Activated CD4-positive, alpha-beta T cell treated with anti-CD3 and anti-CD28 coated beads, Interleukin-2, amount 50 U/mL, for 16 hours (primary cell): ENCODE measurements around the gene QRICH2.
"Not testable (repeated sequence)": the region's sequence is repeated elsewhere in the genome, so short reads cannot be mapped to it uniquely, and the experiment has no call there.

Experiments
- DNase-seq: peaks from one replicate; pipeline ENCODE4 v3.0.0-alpha.2; 2020

The QRICH2 gene

DNA sequence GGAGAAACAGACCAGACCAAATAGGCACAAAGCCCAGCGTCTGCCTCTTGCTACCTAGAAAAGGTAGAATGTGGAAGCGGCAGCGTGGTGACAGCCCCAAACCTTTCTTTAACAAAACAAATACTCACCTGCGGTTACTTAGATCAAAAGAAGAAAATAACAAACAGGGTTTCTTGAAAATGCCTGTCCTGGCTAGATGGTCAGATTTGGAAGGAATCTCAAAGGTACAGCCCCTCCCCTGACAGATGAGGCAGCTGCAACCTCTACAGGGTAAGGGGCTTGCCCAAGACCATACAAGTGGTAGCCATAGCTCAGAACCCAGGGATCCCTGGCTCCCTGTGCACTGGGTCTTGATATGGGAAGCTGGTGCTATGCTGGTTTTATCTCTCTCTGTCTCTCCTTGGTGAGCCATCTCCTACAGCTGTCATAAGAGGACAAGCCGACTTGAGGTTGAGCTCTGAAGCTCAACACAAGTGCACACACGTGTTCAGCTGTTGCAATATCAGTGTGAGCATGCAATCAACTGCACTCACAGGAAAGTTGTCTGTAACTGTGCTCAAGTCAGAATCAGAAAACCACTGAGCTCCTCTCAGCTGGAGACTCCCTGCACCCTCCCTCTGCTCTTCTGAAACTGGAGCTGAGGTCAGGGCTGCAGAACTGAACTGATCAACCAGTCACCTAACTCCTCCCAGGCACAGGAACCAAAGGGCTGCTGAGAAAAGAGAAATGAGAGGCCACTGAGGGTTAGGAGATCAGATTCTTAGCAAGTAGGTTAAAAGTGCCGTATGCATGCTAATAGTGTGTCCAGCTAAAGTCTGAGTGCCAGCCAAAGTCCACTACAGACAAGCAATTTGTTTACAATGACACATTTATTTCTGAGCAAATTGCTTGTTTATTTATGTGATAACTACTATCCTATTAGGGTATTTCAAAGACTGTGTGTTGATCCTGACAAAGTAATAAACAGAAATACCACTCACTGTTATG is 61.7 kb downstream of the QRICH2 start:
- DNase-seq, result peak; percentile 97

DNA sequence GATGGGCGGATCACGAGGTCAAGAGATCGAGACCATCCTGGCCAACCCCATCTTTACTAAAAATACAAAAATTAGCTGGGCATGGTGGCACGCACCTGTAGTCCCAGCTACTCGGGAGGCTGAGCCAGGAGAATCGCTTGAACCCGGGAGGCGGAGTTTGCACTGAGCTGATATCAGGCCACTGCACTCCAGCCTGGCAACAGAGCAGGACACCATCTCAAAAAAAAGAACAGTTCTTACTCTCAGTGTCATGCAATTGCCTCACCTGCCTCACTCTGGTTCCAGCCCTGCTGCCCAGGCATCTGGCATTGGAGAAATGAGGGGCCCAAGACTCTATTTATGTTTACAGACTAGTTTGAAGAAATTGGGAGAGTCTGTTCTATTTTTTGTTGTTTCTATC is 63.4 kb downstream of the QRICH2 start:
- DNase-seq, result not testable (repeated sequence)

DNA sequence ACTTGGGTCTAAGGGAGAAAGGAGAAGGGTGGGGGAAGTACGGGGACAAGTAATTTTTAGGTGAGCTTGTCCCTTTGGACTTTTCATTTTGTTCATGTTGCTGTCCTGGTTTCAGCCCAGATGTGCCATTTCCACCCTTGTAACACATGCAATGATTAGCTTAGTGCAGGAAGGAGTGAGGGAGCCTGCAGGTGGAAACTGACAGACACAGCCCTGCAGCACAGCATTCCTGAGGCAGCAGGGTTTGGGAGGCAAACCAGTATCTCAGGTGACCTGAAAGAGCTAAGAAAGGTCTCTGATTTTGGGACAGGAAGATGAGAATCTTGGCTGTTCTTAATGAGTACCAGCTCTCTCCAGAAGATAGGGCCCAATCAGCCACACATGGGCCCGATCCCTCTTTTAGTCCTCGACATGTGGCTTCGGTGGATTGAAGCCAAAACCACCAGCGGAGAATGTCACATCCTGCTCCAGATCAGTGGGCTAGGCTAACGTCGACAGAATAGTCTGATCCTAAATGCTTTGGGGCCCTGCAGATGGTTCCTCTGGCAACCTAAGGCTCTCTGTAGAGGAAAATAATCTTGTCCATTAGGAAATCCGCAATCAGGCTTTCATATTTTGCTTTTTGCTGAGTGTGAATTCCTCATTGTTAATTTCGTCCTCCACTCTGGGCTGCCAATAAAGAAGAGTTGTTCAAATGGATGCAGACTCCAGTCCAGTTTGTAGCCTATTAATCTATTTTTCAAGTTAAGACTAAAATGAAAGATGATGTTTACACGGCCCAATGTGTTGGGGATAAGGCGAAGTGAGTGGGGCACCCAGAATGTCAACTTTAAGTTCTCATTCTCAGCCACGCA is 64.0 kb downstream of the QRICH2 start:
- no peak for DNase-seq

DNA sequence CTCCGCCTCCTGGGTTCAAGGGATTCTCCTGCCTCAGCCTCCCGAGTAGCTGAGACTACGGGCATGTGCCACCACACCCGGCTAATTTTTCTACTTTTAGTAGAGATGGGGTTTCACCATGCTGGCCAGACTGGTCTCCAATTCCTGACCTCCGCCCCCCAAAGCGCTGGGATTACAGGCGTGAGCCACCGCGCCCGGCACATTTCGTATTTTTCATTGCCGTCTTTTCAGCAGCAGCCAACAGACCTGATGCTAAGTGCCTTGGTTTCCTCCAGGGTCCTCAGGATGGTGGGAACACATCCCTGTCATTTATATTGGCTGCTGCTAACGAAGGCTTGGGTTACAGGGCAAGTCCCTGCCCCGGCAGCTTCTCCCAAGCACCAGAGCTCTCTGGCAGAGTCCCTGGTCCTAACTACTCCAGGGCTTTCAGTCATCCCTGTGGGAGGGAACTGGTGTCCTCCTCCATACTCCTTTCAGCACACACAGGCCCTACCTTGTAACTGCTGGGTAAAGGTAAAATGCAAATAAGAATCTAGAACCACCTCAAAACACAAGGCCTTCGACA is 66.3 kb downstream of the QRICH2 start:
- no peak for DNase-seq

DNA sequence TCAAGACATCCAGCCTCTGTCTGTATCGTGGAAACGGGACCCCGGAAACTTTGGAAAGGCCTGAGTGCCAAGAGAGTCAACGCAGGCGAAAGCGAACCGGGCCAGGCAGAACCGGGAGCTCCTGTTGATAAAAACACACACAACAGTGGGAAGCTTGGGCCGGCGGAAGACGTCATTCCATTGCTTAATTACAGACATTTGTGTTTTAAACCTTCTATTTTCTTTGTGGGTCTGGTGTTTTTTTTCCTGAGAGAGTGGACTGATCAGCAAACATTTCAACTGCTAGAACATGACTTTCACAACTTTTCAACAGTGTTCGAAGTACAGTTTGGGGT is 66.9 kb downstream of the QRICH2 start:
- no peak for DNase-seq

DNA sequence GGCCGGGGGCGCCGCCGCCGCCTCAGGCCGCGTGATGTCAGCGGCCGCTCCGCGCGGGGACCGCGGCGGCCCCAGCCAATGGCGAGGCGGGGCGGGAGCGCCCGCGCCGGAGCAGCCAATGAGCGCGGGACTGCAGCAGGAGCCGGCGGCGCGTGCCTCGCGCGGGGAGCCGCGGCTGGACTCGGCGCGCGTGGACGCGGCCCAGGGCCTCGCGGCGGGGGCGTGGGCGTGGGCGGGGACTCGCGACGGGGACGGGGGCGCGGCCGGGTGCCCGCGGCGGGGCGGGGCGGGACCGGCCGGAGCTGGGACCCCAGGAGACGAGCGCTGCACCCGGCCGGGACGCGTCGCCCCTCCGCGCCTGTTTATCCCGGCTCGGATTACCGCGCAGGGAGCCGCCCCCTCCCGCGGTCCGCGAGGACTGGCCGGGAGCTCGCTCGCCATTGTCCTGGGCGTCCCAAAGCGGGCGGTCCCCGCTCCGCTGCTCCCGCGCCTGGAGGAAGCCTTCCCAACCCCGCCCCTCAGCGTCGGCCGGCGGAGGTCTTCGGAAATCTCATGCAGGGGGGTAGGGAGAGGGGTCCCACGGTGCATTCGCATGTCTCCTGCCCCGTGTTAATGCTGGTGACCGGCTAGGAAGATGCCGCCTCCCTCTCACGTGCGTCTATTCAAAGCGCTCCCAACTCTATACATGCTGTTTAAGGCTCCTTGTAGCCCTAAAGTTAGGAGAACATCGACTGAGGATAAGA is 67.4 kb downstream of the QRICH2 start, which contains the start of gene RNF157:
Gene RNF157, minus strand, starts transcription at position 33 of the 743 bp plus-strand sequence. CDS start 253 bp downstream, outside the sequence.
- peak; percentile 52 for DNase-seq

DNA sequence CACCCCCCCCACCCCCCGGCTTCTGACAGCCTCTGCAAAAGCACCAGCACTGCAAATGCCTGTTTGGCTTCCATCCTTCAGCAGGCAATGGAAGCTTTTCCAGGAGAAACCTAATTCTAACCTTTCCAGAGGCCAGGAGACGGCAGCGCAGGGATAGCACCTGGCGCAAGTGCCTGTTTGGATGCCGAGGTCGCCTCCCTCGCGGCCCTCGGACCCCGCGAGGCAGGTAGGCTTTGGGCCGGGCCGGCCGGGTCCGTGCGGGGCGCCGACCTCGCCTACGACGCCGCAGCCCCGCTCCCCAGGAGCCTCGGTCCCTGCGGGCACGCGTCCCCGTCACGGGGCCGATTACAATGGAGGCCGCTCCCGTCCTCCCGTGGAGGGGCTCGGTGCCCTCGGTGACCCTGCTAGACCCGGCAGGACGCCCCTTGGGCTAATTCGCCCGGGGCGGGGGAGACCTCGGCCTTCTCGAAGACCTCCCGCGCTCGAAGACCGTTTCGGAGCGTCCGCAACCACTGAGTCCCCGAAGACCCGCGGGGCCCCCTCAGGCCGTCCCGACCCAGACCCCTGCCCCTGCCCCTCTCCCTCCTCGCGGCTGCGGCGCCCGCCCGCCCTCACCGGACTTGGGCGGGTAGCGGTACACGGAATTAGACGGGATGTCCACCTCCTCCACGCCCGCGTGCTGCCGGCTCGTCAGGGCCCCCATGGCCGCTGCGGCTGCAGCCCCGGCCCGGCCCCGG is 68.4 kb downstream of the QRICH2 start:
- no peak for DNase-seq

DNA sequence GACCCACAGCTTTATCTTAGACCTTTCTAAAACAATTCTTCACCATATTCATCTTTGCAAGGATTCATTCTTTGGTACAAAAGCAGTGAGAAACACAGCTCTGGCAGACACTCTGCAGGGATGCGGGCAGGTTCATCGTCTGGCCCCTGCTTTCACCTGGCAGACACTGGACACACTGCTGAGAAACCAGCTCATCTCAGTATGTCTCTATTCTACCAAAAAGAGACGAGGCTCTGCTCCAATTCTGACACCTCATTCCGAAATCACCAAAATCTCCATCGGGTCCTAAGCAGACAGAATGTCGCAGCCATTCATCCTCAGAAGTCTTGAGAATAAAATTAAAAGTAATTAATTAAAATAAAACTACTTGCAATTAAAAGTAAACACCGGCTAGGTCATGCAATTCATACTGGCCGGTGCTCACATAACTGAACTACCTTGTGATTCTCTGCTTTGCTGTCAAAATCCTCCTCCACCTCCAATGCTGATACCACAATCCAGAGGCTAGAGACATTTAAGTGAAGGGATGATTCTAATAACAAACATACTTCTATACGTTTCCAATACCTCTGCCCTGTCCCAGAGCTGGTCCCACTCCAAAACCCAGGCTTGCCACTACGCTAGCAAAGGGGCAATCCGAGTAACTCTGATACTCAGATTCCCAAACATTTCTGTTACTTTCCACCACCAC is 69.1 kb downstream of the QRICH2 start:
- no peak for DNase-seq

DNA sequence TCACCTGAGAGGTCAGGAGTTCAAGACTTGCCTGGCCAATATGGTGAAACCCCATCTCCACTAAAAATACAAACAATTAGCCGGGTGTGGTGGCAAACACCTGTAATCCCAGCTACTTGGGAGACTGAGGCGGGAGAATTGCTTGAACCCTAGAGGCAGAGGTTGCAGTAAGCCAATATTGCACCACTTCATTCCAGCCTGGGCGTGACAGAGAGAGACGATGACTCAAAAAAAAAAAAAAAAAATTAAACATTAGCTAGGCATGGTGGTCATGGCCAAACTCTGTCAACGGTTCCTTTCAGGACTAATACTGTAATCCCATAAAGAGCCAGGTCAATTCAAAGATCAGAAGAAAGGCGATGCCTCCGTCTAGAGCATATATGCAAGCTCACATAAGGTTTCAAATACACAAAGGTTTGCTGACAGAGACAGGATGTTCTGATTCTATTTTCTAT is 70.2 kb downstream of the QRICH2 start:
- no peak for DNase-seq

DNA sequence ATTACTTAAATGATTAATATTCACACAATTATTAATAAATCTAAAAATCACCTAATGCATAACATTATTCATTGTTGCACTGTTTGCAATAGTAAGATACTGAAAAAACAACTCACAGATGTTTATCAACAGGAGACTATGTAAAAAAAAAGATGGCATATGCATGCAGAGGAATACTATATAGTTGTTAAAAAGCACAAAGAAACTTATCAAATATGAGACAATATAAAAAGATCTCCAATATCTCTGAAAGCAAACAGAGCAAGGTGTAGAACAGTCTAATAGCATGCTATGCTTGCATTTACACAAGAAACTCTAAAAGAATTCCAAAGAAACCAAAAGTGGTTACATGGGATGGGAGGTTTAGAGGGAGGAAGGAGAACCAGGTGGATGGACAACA is 71.5 kb downstream of the QRICH2 start:
- no peak for DNase-seq

DNA sequence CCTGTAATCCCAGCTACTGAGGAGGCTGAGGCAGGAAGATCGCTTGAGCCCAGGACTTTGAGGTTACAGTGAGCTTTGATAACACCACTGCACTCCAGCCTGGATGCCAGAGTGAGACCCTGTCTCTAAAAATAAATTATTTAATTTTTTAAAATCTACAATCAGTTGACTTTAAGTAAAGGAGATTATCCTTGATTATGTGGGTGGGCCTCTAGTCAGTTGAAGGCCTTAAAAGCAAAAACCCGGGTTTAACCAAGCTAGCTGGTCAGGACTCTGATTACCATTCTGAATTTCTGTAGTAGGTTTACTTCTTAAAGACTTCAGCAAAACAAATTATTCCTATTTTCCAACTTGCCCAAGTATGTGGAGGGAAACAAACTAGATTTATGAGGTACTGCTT is 72.2 kb downstream of the QRICH2 start:
- no peak for DNase-seq

DNA sequence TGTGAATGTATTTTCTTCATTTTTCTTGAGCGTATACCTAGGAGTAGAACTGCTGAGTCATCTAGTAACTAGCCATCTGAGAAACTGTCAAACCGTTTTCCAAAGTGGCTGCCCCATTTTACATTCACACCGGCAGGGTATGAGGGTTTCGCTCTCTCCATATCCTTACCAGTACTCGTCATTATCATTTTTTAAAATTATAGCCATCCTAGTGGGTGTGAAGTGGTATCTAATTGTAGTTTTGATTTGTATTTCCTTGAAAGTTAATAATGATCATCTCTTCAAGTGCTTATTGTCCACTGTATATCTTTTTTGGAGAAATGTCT is 73.8 kb downstream of the QRICH2 start:
- peak; percentile 83 for DNase-seq

DNA sequence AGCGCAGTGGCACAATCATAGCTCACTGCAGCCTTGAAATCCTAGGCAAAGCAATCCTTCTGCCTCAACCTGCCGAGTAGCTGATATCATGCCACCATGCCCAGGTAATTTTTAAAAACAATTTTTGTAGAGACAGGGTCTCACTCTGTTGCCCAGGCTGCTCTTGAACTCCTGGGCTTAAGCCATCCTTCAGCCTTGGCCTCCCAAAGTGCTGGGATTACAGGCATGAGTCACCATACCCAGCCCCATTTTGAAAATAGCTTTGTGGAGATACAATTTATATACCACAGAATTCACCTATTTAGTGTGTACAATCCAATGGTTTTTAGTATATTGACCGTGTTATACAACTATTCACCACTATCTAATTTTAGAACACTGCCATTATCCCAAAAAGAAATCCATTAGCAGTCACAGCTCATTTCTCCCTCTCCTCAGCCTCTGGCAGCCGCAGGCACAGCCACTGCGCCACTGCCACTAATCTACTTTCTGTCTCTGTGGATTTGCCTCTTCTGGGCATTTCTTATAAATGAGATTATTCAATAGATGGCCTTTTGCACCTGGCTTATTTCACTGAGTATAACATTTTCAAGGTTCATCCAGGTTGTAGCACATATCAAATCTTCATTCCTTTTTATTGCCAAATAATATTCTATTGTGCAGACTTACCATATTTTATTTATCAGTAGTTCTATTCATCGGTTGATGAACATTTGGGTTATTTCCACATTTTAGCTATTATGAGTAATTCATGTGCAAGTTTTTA is 74.3 kb downstream of the QRICH2 start:
- DNase-seq, result no peak

DNA sequence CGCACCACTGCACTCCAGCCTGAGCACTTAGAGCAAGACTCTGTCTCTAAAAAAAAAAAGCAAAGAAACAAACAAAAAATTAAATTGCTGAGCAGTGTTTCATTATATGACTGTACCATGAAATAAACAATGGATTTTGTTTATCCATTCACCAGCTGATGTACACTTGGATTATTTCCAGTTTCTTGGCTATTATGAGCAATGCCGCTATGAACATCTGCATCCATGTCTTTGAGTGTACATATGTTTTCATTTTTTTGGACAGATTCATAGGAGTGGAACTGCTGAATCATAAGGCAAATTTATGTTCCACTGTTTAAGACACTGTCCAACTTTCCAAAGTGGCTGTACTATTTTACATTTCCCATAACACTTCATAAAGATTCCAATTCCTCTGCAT is 75.7 kb downstream of the QRICH2 start:
- DNase-seq, result no peak

DNA sequence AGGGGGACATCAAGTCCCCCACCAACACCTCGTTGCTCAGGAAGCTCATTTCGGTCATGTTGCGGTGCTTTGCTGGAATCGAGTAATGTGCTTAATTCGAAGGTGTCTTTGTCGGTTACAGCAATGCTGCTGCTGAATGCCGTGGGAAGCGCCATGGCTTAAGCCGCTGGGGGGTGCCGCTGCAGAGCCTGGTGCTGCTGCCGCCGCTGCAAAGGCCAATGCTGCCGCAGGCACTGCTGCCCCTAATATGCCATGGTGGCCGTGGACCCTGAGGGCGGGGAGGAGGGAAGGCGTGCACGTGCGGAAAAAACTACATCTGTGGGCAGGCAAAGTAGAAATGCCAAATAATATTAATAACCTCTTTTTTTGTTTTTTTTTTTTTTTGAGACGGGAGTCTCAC is 81.3 kb downstream of the QRICH2 start:
- DNase-seq, result not testable (repeated sequence)

DNA sequence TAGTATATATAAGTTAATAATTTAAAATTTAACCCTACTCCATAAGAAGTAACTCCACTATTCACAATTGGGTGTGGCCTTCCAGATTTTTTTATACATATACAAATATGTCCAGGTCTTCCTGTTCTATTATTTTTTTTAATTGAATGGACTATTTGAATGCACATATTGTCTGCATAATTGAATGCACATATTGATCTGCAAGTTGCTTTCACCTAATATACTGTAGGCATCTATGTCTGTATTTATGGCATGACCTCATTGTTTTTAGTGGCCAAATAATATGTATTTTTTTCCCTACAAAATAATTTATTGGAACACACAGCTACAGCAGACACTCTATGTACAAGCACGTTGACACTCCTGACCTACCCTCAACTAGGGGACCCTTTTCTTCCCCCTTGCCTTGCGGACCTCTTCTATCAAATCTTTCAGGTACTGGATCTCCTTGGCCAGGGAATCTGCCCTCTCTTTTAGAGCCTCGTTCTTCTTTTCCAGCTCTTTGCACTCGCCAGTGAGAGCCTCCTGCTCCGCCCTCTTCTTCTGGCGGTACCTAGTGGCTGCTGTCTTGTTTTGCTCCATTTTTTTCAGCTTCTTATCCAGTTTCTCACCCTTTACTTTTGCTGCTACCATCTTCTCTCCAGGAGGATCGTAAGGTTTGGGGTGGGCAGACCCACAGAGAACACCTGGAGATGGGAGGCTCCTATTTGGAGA is 82.5 kb downstream of the QRICH2 start:
- not testable (repeated sequence) for DNase-seq
